HFFc6 (cell line): Measurements from ENCODE around the gene OR4S2. TPM values are rescaled to one million over a fixed set of nuclear protein-coding genes. Genes with fewer than 3 reads are reported as not detected.

Experiments
- DNase-seq: peaks from one replicate; pipeline ENCODE4 v3.0.0-alpha.2; 2018
- H3K27ac Mint-ChIP-seq: 2 replicates; pipeline ENCODE4 v1.8.0; 2020; ENCODE audit warnings: mild to moderate bottlenecking, mixed read lengths
- H3K27me3 Mint-ChIP-seq: 2 replicates; pipeline ENCODE4 v1.8.0; 2021; ENCODE audit warnings: mild to moderate bottlenecking, moderate library complexity, mixed read lengths; ENCODE audit not compliant: insufficient read depth
- H3K36me3 Mint-ChIP-seq: 2 replicates; pipeline ENCODE4 v1.8.0; 2021; ENCODE audit warnings: low read depth, mixed read lengths
- H3K4me1 Mint-ChIP-seq: 2 replicates; pipeline ENCODE4 v1.8.0; 2020; ENCODE audit warnings: low read depth, mixed read lengths
- H3K4me3 Mint-ChIP-seq: 2 replicates; pipeline ENCODE4 v1.8.0; 2020; ENCODE audit warnings: mild to moderate bottlenecking, moderate library complexity, mixed read lengths
- H3K9me3 Mint-ChIP-seq: 2 replicates; pipeline ENCODE4 v1.8.0; 2020; ENCODE audit warnings: mild to moderate bottlenecking, mixed read lengths
- CTCF ChIP-seq: fragments of 200-600 bp; sonication (generic); IDR thresholded peaks from 2 replicates; pipeline ENCODE4 v1.5.0; 2021; ENCODE audit warnings: antibody characterized with exemption, mild to moderate bottlenecking
- total RNA-seq, 6 experiments: library from RNA; stranded (reverse); fragmentation: NEBNext Ultra II Directional; extraction: Animal tissue kit (Norgen Biotek cat#: 25700); gene quantifications; 2 replicates in 1 of 6; 3 replicates in 5 of 6; pipeline ENCODE4 v1.2.3, GENCODE V29; 2021

The OR4S2 gene
- total RNA-seq, 6 experiments from 2014 or later = not detected

GRCh38 chr11:55673860-55674259 is 25.7 kb downstream of the OR4S2 start:
- no peak overlapping the region for H3K4me3 Mint-ChIP-seq
- H3K4me1 Mint-ChIP-seq = no peaks in the 10 kb centered on the region
- no peak overlapping the region for H3K27ac Mint-ChIP-seq
- H3K36me3 Mint-ChIP-seq = no peaks in the 10 kb centered on the region
- no peaks in the 10 kb centered on the region for H3K27me3 Mint-ChIP-seq
- no peak for TF ChIP-seq CTCF
- no peaks in the 10 kb centered on the region for H3K9me3 Mint-ChIP-seq
- no peak for DNase-seq

- Mint-ChIP-seq H3K27me3 (no peaks in the 10 kb centered on the region), H3K9me3 (peaks cover 4% of the 10 kb centered on the region; the same call in 1 of the 2 replicates), H3K4me3 (no peak overlapping the region), H3K27ac (no peak overlapping the region), H3K36me3 (no peaks in the 10 kb centered on the region), H3K4me1 (no peaks in the 10 kb centered on the region)
- DNase-seq = no peak
- TF ChIP-seq CTCF = no peak
Measured at GRCh38 chr11:55697817-55698216, 49.7 kb downstream of the OR4S2 start.

- H3K9me3 Mint-ChIP-seq = peaks cover 4% of the 10 kb centered on the region; the same call in 1 of the 2 replicates
Measured at GRCh38 chr11:55701429-55701828, 53.3 kb downstream of the OR4S2 start.

More at GRCh38 chr11:55701429-55701828, 53.3 kb downstream of the OR4S2 start:
- TF ChIP-seq CTCF = no peak
- H3K4me1 Mint-ChIP-seq = no peaks in the 10 kb centered on the region
- no peak overlapping the region for H3K27ac Mint-ChIP-seq
- no peak for DNase-seq
- H3K4me3 Mint-ChIP-seq = no peak overlapping the region
- no peaks in the 10 kb centered on the region for H3K27me3 Mint-ChIP-seq
- no peaks in the 10 kb centered on the region for H3K36me3 Mint-ChIP-seq

Other genes with a start within 250 kb of the OR4S2 start
- not detected for gene OR4C15, start 93.9 kb upstream of the OR4S2 start, total RNA-seq
- gene OR4C16, start 76.2 kb upstream of the OR4S2 start, total RNA-seq = not detected
- gene OR4C11, start 40.7 kb upstream of the OR4S2 start, total RNA-seq = not detected
- not detected for gene OR4P4, start 13.2 kb upstream of the OR4S2 start, total RNA-seq
- gene OR4C6, start 13.9 kb downstream of the OR4S2 start, total RNA-seq = not detected
- gene OR5D13, start 125.1 kb downstream of the OR4S2 start, total RNA-seq = not detected
- not detected for gene OR5D14, start 147.2 kb downstream of the OR4S2 start, total RNA-seq
- gene OR5L1, start 163.0 kb downstream of the OR4S2 start, total RNA-seq = not detected
- gene OR5D18, start 171.3 kb downstream of the OR4S2 start, total RNA-seq = not detected
- not detected for gene OR5L2, start 178.9 kb downstream of the OR4S2 start, total RNA-seq
- gene OR5D16, start 190.4 kb downstream of the OR4S2 start, total RNA-seq = not detected
- not detected for gene TRIM51, start 235.0 kb downstream of the OR4S2 start, total RNA-seq